Activated B cell treated with CpG ODN at 0.5 μM for 24 hours (primary cell): ENCODE measurements around the gene LRCH4. TPM values are rescaled to one million over a fixed set of nuclear protein-coding genes. Genes with fewer than 3 reads are reported as not detected.

ENCODE experiments used
- ATAC-seq: fragments of 200-7000 bp; cut with Tn5 transposase; one replicate; pipeline ENCODE4 v1.10.0; 2021; ENCODE audit warnings: low read depth, mild to moderate bottlenecking, moderate library complexity
- CTCF ChIA-PET: fragments of 350-600 bp; sonication (Branson Sonifier 250); formaldehyde crosslinking; loops from one replicate; lab custom pipeline; 2021; ENCODE audit warnings: antibody characterized with exemption; lab: Charles Lee
- POLR2A ChIA-PET: fragments of 350-600 bp; sonication (Branson Sonifier 250); formaldehyde crosslinking; loops from one replicate; lab custom pipeline; 2021; ENCODE audit warnings: antibody characterized with exemption; lab: Charles Lee
- DNase-seq: peaks from one replicate; pipeline ENCODE4 v3.0.0; 2022
- H3K27ac Mint-ChIP-seq: one replicate; pipeline ENCODE4 v1.8.0; 2020; ENCODE audit warnings: mixed read lengths
- H3K27me3 Mint-ChIP-seq: one replicate; pipeline ENCODE4 v1.8.0; 2021; ENCODE audit warnings: mixed read lengths
- H3K36me3 Mint-ChIP-seq: one replicate; pipeline ENCODE4 v1.8.0; 2021; ENCODE audit warnings: low read depth, mixed read lengths
- H3K4me1 Mint-ChIP-seq: one replicate; pipeline ENCODE4 v1.8.0; 2021; ENCODE audit warnings: mixed read lengths
- H3K4me3 Mint-ChIP-seq: one replicate; pipeline ENCODE4 v1.8.0; 2020; ENCODE audit warnings: mild to moderate bottlenecking, mixed read lengths
- H3K9me3 Mint-ChIP-seq: one replicate; pipeline ENCODE4 v1.8.0; 2020; ENCODE audit warnings: mixed read lengths
- CTCF ChIP-seq: fragments of 200-600 bp; IDR thresholded peaks from one replicate; pipeline ENCODE4 v1.8.0; 2022; ENCODE audit warnings: antibody characterized with exemption, mild to moderate bottlenecking
- intact Hi-C: fragments of 100-400 bp; cut with micrococcal nuclease; formaldehyde crosslinking; loops from one replicate; pipeline ENCODE4 v1.15.1; 2024
- total RNA-seq: library from RNA; stranded (reverse); gene quantifications from 2 replicates; pipeline ENCODE4 v1.2.3, GENCODE V29; 2022

LRCH4 gene
- total RNA-seq, 1 donor from 2014 or later: 174 TPM

GRCh38 chr7:100627238-100627549 lies 41.3 kb upstream of the LRCH4 start:
- intact Hi-C loops: loop anchor here (2.0 kb wide), 2 partner anchors 22 to 62 kb away; no protein-coding TSS in a partner anchor
- Mint-ChIP-seq H3K4me3 (no peak overlapping the region), H3K27ac (no peak overlapping the region)

GRCh38 chr7:100626530-100627237 lies 40.8 kb upstream of the LRCH4 start:
- Mint-ChIP-seq H3K27ac (no peak overlapping the region), H3K9me3 (no peaks in the 10 kb centered on the region), H3K4me1 (peaks cover 10% of the 10 kb centered on the region), H3K36me3 (no peaks in the 10 kb centered on the region), H3K4me3 (peak overlapping the region; percentile 67), H3K27me3 (no peaks in the 10 kb centered on the region)
- ChIA-PET CTCF (no interaction called here), POLR2A (interaction anchor here (1.2 to 2.0 kb wide), 6 partner anchors 14 to 79 kb away, joined by 3 to 23 read pairs (median 5); partner anchors contain the start of genes FBXO24, GNB2, LRCH4 and MOSPD3)
- peak; percentile 58 for DNase-seq
- intact Hi-C loops: loop anchor here (1.0 to 2.0 kb wide), 5 partner anchors 13 to 62 kb away; partner anchors contain the start of gene GNB2
- TF ChIP-seq CTCF: no peak
- peak; percentile 100 for ATAC-seq

More at GRCh38 chr7:100627238-100627549, 41.3 kb upstream of the LRCH4 start:
- DNase-seq (no peak), ATAC-seq (no peak)
- Mint-ChIP-seq H3K36me3 (no peaks in the 10 kb centered on the region), H3K27me3 (no peaks in the 10 kb centered on the region), H3K9me3 (no peaks in the 10 kb centered on the region), H3K4me1 (peaks cover 10% of the 10 kb centered on the region)
- POLR2A ChIA-PET: interaction anchor here (1.3 to 2.0 kb wide), 5 partner anchors 15 to 50 kb away, joined by 3 to 23 read pairs (median 5); partner anchors contain the start of genes FBXO24, GNB2, LRCH4 and MOSPD3
- CTCF ChIA-PET: no interaction called here
- TF ChIP-seq CTCF: no peak

- Mint-ChIP-seq H3K9me3 (no peaks in the 10 kb centered on the region), H3K36me3 (no peaks in the 10 kb centered on the region), H3K27ac (no peak overlapping the region), H3K4me1 (peaks cover 10% of the 10 kb centered on the region), H3K4me3 (peak overlapping the region; percentile 67), H3K27me3 (no peaks in the 10 kb centered on the region)
- CTCF ChIA-PET: no interaction called here
- POLR2A ChIA-PET: interaction anchor here (0.7 to 2.0 kb wide), 7 partner anchors 13 to 80 kb away, joined by 3 to 23 read pairs (median 5); partner anchors contain the start of genes FBXO24, GNB2, LRCH4 and MOSPD3
- no peak for ATAC-seq
- DNase-seq: no peak
- intact Hi-C loops: loop anchor here (1.0 to 2.0 kb wide), 5 partner anchors 13 to 61 kb away; partner anchors contain the start of gene GNB2
- no peak for TF ChIP-seq CTCF
Observed at GRCh38 chr7:100626055-100626454, 40.1 kb upstream of the LRCH4 start.

- DNase-seq: no peak
- ChIA-PET POLR2A (interaction anchor here (1.3 kb wide), 1 partner anchor 8 kb away, joined by 7 read pairs; no protein-coding TSS in a partner anchor), CTCF (no interaction called here)
- H3K27ac Mint-ChIP-seq: no peak overlapping the region
- no peaks in the 10 kb centered on the region for H3K27me3 Mint-ChIP-seq
- intact Hi-C loops: no loop called here
- H3K4me3 Mint-ChIP-seq: no peak overlapping the region
- TF ChIP-seq CTCF: no peak
- no peak for ATAC-seq
- peaks cover 10% of the 10 kb centered on the region for H3K4me1 Mint-ChIP-seq
- no peaks in the 10 kb centered on the region for H3K36me3 Mint-ChIP-seq
- H3K9me3 Mint-ChIP-seq: no peaks in the 10 kb centered on the region
Observed at GRCh38 chr7:100623951-100624824, 38.3 kb upstream of the LRCH4 start.
